DMS79 treated with DMSO at 0.1 percent for 48 hours (cell line): ENCODE data around the gene KCNE2.
A peak's percentile ranks its signal among the peaks of the same experiment; 100 is the strongest.

ENCODE experiments used
- DNase-seq: peaks from one replicate; lab custom pipeline; 2025; lab: John Stamatoyannopoulos, UW

KCNE2 gene, protein sequence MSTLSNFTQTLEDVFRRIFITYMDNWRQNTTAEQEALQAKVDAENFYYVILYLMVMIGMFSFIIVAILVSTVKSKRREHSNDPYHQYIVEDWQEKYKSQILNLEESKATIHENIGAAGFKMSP

GRCh38 chr21:34363733-34364132, at the start of gene KCNE2:
KCNE2 (plus strand) TSS chr21:34364006; CDS start chr21:34370479, 6,473 bp downstream.
- DNase-seq = no peak

DNA sequence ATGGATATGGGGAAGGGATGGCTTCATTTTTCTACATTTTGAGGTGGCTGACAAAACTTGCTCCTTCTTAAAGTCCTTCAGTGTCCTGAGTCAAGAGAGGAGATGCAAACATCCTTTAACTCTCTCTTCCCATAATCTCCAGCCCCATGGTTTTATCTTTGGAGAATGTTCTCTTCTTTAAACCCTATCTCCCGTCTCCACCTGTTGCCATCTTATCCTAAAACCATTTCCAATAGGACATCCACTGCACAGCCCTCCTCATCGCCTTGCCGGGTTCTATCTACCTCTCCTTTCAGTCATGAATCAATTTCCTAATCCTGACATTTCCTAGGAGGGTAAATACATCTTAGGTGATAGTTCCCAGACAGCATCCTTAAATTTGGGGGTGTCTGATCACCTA, 44.2 kb upstream of the KCNE2 start:
- DNase-seq = no peak

DNA sequence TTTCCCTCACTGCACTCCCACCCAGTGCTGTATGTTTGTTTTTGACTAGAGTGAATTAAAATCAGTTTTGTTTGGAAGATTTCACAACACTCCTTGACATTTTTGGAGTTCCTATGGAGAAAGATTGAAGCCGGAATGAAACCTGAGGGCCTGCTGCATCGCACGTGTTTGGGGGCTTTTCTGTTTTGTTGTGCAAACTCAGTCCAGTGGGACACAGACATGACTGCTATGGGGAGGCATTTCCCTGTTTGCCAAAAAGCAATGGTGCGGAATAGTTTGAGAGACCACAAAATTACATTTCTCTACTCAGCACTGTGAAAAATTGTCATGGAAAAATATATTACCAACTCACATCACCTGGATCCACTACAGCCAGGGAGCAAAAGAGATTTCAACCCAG, 43.8 kb upstream of the KCNE2 start:
- DNase-seq = no peak

DNA sequence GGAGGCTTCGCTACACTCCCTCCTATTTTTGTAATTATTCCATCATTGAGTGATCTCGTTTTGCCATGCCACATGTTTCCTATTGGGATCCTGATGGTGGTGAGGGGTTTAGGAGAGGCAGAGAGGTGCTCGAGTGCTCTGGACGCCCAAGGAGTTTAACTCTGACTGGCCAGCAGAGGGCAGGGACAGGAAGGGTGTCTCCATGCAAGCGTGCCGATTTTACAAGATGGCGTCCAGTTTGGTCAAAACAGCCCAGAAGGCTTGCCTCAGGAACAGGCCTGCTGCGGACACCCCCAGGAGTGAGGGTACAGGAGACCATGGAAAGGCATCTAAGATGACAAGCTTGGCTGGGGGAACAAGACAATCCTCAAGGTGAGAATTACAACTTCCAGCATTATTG, 33.8 kb upstream of the KCNE2 start:
- DNase-seq = no peak

- DNase-seq = no peak
These were observed 32.1 kb upstream of the KCNE2 start for GRCh38 chr21:34331726-34332125.

DNA sequence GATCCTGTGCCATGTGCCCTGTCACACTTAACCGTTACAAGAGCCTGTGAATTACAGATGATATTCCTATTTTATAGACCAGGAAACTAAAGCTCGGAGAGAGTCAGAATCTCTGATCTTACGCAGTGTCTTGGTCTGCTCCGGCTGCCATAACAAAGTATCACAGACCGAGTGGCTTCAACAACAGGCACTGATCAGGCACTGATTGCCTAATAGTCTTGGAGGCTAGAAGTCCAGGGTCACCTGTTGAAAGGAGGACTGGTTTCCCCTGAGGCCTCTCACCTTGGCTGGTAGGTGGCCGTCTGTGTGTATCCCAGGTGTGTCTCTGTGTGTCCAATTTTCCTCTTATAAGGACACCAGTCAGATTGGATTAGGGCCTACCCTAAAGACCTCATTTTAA, 31.5 kb upstream of the KCNE2 start:
- DNase-seq = no peak

- DNase-seq = no peak
These were observed 30.6 kb upstream of the KCNE2 start for GRCh38 chr21:34333121-34333739.

- DNase-seq = no peak
These were observed 28.5 kb upstream of the KCNE2 start for GRCh38 chr21:34335316-34335715.

DNA sequence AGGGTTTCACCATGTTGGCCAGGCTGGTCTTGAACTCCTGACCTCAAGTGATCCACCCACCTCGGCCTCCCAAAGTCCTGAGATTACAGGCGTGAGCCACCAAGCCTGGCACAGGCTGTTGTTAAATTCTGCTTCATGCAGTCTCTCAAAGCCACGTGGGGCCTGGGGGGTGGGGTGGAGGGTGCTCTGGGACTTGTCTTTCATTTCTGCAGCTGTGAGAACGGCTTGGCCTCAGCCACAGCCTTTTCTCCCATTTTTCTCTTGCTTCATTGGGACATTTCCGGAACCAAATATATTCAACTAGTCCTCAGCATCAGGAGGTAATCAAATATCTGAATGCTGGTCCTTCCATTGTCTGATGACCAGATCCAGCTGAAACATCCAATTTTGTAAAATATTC, 27.6 kb upstream of the KCNE2 start:
- no peak for DNase-seq

- no peak for DNase-seq
These were observed 26.9 kb upstream of the KCNE2 start for GRCh38 chr21:34336756-34337391.

DNA sequence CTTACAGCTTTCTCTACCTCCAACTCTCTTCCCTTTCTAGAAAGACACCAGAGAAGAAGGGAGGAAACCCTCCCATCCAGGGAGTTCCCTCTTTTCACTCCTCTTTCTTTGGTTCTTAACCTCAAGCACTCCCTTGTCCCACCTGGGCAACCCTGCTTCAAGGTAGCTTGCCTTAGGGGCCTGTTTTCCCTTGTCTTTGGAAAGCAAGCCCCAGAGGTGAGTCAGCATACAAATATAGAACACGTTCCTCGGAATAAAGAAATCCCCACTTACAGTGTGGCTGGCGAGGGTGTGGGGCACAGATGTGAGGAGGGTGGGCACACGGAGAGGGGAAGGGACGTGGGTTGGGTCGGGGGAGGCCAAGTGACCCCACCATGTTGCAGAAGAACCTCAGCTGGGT, 26.1 kb upstream of the KCNE2 start:
- no peak for DNase-seq

- DNase-seq = no peak
These were observed 25.6 kb upstream of the KCNE2 start for GRCh38 chr21:34338226-34338625.

DNA sequence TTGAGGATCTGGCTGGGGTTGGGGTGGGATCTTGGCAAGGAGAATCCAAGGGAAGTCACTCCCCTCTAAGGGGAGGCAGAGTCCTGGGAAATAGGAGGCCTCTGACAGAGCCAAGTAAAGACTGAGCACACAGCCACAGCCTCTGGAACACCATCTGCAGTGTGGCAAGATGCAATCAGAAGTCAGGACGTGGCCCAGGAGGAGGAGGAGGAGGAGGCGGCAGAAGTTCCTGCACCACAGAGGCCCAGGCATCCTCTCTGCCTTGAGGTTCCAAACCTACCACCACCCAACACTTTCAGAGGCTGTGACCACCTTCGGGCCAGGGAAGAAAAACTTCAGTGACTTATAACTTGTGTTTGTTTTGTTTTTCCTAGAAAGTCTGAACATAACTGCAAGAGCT, 23.7 kb upstream of the KCNE2 start:
- DNase-seq = no peak

DNA sequence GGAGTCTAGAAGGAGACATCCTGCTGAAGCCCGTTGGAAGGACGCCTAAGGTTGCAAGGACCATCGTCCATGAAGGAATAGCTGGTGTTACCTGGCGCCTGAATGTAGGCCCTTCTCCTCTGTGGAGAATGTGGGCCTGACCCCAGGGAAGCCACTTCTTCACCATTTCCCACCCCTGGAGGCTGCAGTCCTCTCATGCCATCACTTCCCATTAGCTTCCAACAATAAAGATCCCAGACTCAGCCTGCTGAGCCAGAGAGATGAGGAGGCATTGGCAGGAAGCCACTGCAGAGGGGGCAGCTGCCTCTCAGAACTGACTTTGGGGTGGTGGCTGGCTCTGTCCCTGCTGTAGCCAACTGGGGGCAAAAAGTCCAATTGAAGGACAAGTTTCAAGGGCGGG, 21.3 kb upstream of the KCNE2 start:
- no peak for DNase-seq

GRCh38 chr21:34343347-34343746, 20.5 kb upstream of the KCNE2 start:
- DNase-seq = no peak

- DNase-seq = no peak
These were observed 19.9 kb upstream of the KCNE2 start for GRCh38 chr21:34343838-34344381.

- no peak for DNase-seq
These were observed 19.2 kb upstream of the KCNE2 start for GRCh38 chr21:34344584-34344983.

- no peak for DNase-seq
These were observed 18.5 kb upstream of the KCNE2 start for GRCh38 chr21:34345091-34345871.

DNA sequence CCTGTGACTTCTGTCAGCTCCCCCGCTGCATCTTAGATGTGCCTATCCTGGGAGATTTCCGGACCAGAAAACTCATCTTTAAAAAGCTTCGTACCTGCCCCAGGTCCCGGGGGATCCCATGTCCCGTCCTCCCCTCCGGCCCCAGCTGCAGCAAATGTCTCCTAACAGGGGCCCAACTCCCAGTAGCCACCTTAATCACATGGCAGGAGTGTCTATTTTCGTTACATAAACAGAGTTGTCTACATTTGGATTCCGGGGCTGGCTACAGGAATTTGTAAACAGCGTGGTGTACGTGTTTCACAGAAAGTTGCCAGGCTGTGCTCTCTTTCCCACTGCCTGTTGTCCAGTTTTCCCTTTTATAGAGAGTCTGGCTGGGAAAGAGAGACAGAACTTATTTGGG, 17.9 kb upstream of the KCNE2 start:
- no peak for DNase-seq

DNA sequence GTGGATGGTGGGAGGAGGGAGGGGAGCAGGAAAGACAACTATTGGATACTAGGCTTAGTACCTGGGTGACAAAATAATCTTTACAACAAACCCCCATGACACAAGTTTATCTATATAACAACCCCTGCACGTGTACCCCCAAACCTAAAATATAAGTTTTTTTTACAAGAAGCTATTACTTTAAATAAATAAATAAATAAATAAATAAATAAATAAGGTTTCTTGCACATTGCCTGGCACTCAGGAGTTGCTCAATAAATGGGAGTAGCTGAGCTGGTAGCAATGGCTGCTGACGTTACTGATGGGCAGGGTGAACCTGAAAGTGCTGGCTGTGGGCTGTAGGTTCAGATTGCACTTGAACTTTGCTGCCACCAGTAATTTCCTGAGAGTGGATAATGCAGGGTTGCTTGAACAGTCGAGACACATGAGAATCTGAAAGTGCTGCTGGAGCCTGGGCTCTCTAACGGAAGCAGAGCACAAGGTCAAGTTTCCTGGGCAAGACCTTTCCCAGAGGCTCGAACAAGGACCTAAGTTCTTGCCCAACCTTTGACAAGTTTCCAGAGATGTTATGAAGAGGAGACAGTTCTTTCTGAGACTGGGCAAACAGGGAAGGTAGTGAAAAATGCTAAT, 14.8 kb upstream of the KCNE2 start:
- no peak for DNase-seq

DNA sequence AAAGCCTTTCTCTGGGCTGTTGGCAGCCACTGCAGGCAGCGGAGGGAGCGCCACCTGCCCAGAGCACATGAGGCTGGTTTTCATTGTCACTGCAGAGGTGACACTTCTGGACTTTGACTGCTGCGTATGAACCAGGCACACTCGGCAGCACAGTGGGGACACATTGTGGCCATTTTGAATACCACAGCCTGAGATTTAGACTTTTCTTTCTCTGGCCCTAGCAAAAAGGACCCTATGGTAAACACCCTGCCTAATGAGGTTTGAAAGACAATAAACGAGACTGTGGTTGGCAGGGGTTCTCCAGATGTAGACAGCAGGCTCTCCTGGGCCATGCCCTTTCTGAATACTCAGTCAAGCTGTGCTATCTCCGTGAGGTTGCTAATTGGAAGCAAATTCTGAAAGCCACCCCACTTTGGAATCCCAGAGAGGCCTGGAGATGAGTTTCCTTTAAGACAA, 12.0 kb upstream of the KCNE2 start:
- DNase-seq = peak; percentile 86

- DNase-seq = no peak
These were observed 11.2 kb upstream of the KCNE2 start for GRCh38 chr21:34352556-34352955.
